Measurements from ENCODE around the gene TOMM7. TPM values are rescaled to one million over a fixed set of nuclear protein-coding genes. Genes with fewer than 3 reads are reported as not detected.

The TOMM7 gene
- total RNA-seq, 1 experiment from 2014 or later: 325 TPM

DNA sequence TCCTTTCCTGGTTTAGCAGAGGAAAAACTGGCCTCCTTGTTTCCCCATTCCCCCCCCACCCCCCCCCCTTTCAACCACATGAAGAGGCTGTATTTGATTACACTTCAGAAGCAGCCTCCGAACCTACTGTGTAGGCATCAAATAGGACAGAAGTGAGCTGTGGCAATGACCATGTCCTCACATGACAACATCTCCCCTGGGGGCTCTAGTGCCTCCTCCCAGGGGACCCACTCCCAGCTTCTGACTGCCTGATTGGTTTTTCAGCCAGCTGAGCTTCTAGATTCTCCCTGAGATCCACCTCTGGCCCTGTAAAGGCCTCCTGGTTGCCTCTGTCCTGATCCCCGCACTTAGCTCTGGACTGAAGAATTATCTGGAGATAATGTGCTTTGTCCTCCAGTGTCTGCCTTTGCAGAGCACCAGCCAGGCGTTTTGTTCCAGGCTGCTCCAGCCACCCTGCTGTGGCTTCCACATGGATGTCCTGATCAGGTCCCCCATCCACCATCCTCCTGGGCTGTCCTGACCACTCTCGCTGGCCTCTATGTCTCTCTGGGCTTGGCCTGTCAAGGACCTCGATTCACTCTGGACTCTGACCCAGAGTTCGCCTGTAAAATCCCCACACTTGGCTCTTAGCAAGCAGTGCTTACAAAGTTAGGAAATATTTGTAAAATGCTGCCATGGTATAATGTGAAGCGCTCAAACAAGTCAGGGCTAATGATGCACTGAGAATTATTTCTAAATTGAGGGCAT, 42.4 kb upstream of the TOMM7 start:
- no peak overlapping the region for H3K4me2 ChIP-seq (ENCODE audit: low read length)
- no TSS peak for BruUV-seq (replicated peaks)
- H3K9me2 ChIP-seq (ENCODE audit: insufficient read depth): no peaks in the 10 kb centered on the region
- TF ChIP-seq ELF1 (IDR thresholded peaks at IDR 0.05; ENCODE audit: borderline replicate concordance, low read depth) (no peak), ZFX (IDR thresholded peaks at IDR 0.05) (no peak), EZH2 (IDR thresholded peaks at IDR 0.05) (no peak), EGR1 (IDR thresholded peaks at IDR 0.05; ENCODE audit: low read depth) (no peak), YY1 (IDR thresholded peaks at IDR 0.05; ENCODE audit: extremely low read depth, insufficient replicate concordance, low read depth, low read length) (no peak), CBX3 (IDR thresholded peaks at IDR 0.05; ENCODE audit: low read depth) (no peak), RAD21 (IDR thresholded peaks at IDR 0.05; ENCODE audit: low read depth) (no peak), SP1 (IDR thresholded peaks at IDR 0.05; ENCODE audit: low read depth) (no peak)
- TF ChIP-seq, protein P1, sequence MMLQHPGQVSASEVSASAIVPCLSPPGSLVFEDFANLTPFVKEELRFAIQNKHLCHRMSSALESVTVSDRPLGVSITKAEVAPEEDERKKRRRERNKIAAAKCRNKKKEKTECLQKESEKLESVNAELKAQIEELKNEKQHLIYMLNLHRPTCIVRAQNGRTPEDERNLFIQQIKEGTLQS (IDR thresholded peaks at IDR 0.05): no peak
- H3K36me3 ChIP-seq (ENCODE audit: control insufficient read depth in 1 of 2, insufficient read depth in 2 of 2, low read length in 2 of 2): peaks cover 0 to 2% of the 10 kb centered on the region in 2 experiments; a peak in 1 of 4 replicates
- ChIA-PET RAD21 (ENCODE audit: low non-redundant PET in 1 of 2, low total read pairs in 2 of 2, uncharacterized antibody in 2 of 2, unreplicated experiment in 2 of 2) (no interaction called here), CTCF (interaction anchor here (1.1 kb wide), 1 partner anchor 190 kb away, joined by 3 read pairs; no protein-coding TSS in a partner anchor), POLR2A (no interaction called here)
- H3K27me3 ChIP-seq (ENCODE audit: insufficient read depth, low read length): no peaks in the 10 kb centered on the region
- no peak overlapping the region for H2AFZ ChIP-seq (ENCODE audit: low read depth, low read length, poor library complexity, severe bottlenecking)
- H3K79me2 ChIP-seq (ENCODE audit: insufficient read depth, low read length): no peaks in the 10 kb centered on the region
- no peaks in the 10 kb centered on the region for H3K9me3 ChIP-seq (ENCODE audit: control insufficient read depth in 1 of 2, insufficient read depth in 1 of 2, low read depth in 1 of 2, low read length in 2 of 2)
- ATAC-seq (no peak), DNase-seq (ENCODE audit: low read depth, low spot score) (no peak)
- no peak overlapping the region for H3K4me3 ChIP-seq (replicated peaks in 1 of 2; ENCODE audit: low read depth in 1 of 2, low read length in 2 of 2)
- no peak overlapping the region for H3K27ac ChIP-seq (ENCODE audit: low read depth, low read length)
- peaks cover 1 to 5% of the 10 kb centered on the region in 2 experiments; a peak in 3 of 4 replicates for H3K4me1 ChIP-seq (ENCODE audit: control insufficient read depth in 1 of 2, insufficient read depth in 2 of 2, low read length in 2 of 2)
- no peaks in the 10 kb centered on the region for H4K20me1 ChIP-seq (ENCODE audit: insufficient read depth)
- intact Hi-C loops (cut with micrococcal nuclease): loop anchor here (5.0 kb wide), 1 partner anchor 147 kb away; the partner anchor contains the start of gene HYCC1
- H3K9ac ChIP-seq (ENCODE audit: low read length): no peak overlapping the region

GRCh38 chr7:22864301-22864700, 41.7 kb upstream of the TOMM7 start:
- peaks cover 8 to 13% of the 10 kb centered on the region in 2 experiments for H3K4me1 ChIP-seq (ENCODE audit: control insufficient read depth in 1 of 2, insufficient read depth in 2 of 2, low read length in 2 of 2)
- RAD21 ChIA-PET (ENCODE audit: low non-redundant PET in 1 of 2, low total read pairs in 2 of 2, uncharacterized antibody in 2 of 2, unreplicated experiment in 2 of 2): no interaction called here
- CTCF ChIA-PET: interaction anchor here (1.1 kb wide), 1 partner anchor 190 kb away, joined by 3 read pairs; no protein-coding TSS in a partner anchor
- POLR2A ChIA-PET: no interaction called here
- no peaks in the 10 kb centered on the region for H4K20me1 ChIP-seq (ENCODE audit: insufficient read depth)
- H3K9ac ChIP-seq (ENCODE audit: low read length): no peak overlapping the region
- TF ChIP-seq CBX3 (IDR thresholded peaks at IDR 0.05; ENCODE audit: low read depth): no peak
- TF ChIP-seq, protein P1 (IDR thresholded peaks at IDR 0.05): no peak
- TF ChIP-seq MAX (IDR thresholded peaks at IDR 0.05): no peak
- TF ChIP-seq FOSL1 (IDR thresholded peaks at IDR 0.05; ENCODE audit: low read depth): no peak
- no peak for TF ChIP-seq JUND (IDR thresholded peaks at IDR 0.05)
- no peak for TF ChIP-seq EZH2phosphoT487 (IDR thresholded peaks at IDR 0.05; ENCODE audit: borderline replicate concordance)
- no peak for TF ChIP-seq TCF7L2 (IDR thresholded peaks at IDR 0.05; ENCODE audit: borderline replicate concordance, extremely low read depth, insufficient read depth, insufficient read length)
- TF ChIP-seq SIN3A (IDR thresholded peaks at IDR 0.05; ENCODE audit: low read depth): no peak
- no peak for TF ChIP-seq SP1 (IDR thresholded peaks at IDR 0.05; ENCODE audit: low read depth)
- no peak for TF ChIP-seq YY1 (IDR thresholded peaks at IDR 0.05; ENCODE audit: extremely low read depth, insufficient replicate concordance, low read depth, low read length)
- peaks cover 2 to 5% of the 10 kb centered on the region in 2 experiments; a peak in 1 of 4 replicates for H3K36me3 ChIP-seq (ENCODE audit: control insufficient read depth in 1 of 2, insufficient read depth in 2 of 2, low read length in 2 of 2)
- H2AFZ ChIP-seq (ENCODE audit: low read depth, low read length, poor library complexity, severe bottlenecking): no peak overlapping the region
- no peak overlapping the region; the same call in 1 of the 2 replicates for H3K27ac ChIP-seq (ENCODE audit: low read depth, low read length)
- H3K79me2 ChIP-seq (ENCODE audit: insufficient read depth, low read length): no peaks in the 10 kb centered on the region
- H3K9me3 ChIP-seq (ENCODE audit: control insufficient read depth in 1 of 2, insufficient read depth in 1 of 2, low read depth in 1 of 2, low read length in 2 of 2): no peaks in the 10 kb centered on the region
- H3K27me3 ChIP-seq (ENCODE audit: insufficient read depth, low read length): no peaks in the 10 kb centered on the region
- no peak for DNase-seq (ENCODE audit: low read depth, low spot score)
- ATAC-seq: no peak
- H3K4me2 ChIP-seq (ENCODE audit: low read length): no peak overlapping the region
- no peaks in the 10 kb centered on the region for H3K9me2 ChIP-seq (ENCODE audit: insufficient read depth)
- intact Hi-C loops (cut with micrococcal nuclease): loop anchor here (5.0 kb wide), 1 partner anchor 148 kb away; the partner anchor contains the start of gene HYCC1
- BruUV-seq (replicated peaks): no TSS peak
- no peak overlapping the region for H3K4me3 ChIP-seq (replicated peaks in 1 of 2; ENCODE audit: low read depth in 1 of 2, low read length in 2 of 2)
